Type B pancreatic cell (in vitro differentiated cells): ENCODE measurements around the gene TRIM71. TPM values are rescaled to one million over a fixed set of nuclear protein-coding genes. Genes with fewer than 3 reads are reported as not detected.

Source experiments
- DNase-seq: peaks from one replicate; pipeline ENCODE4 v3.0.0; 2021; ENCODE audit warnings: mixed read lengths; ENCODE audit not compliant: unreplicated experiment; ENCODE audit errors: extremely low spot score
- H3K27ac Mint-ChIP-seq: 2 replicates; pipeline ENCODE4 v1.8.0; 2021; ENCODE audit warnings: mild to moderate bottlenecking, mixed read lengths
- H3K27me3 Mint-ChIP-seq: 2 replicates; pipeline ENCODE4 v1.8.0; 2021; ENCODE audit warnings: mixed read lengths
- H3K36me3 Mint-ChIP-seq: 2 replicates; pipeline ENCODE4 v1.8.0; 2021; ENCODE audit warnings: mixed read lengths
- H3K4me1 Mint-ChIP-seq: one replicate; pipeline ENCODE4 v1.8.0; 2021; ENCODE audit warnings: mixed read lengths; ENCODE audit not compliant: unreplicated experiment
- H3K4me3 Mint-ChIP-seq: 2 replicates; pipeline ENCODE4 v1.8.0; 2021; ENCODE audit warnings: mild to moderate bottlenecking, mixed read lengths
- H3K9me3 Mint-ChIP-seq: 2 replicates; pipeline ENCODE4 v1.8.0; 2021; ENCODE audit warnings: mixed read lengths
- CTCF ChIP-seq: fragments of 200-600 bp; sonication (generic); conservative IDR thresholded peaks from 2 replicates; pipeline ENCODE4 v1.5.0; 2021; ENCODE audit warnings: antibody characterized with exemption, mild to moderate bottlenecking
- total RNA-seq: library from RNA; stranded (reverse); gene quantifications from 2 replicates; pipeline ENCODE4 v1.2.1, GENCODE V29; 2021; ENCODE audit warnings: low replicate concordance

Gene TRIM71
- total RNA-seq, 1 donor from 2014 or later = 26.5 TPM

GRCh38 chr3:32831791-32832190, 14.0 kb downstream of the TRIM71 start:
- H3K4me1 Mint-ChIP-seq = peaks cover 49% of the 10 kb centered on the region
- H3K36me3 Mint-ChIP-seq = peaks cover 14% of the 10 kb centered on the region
- no peak overlapping the region for H3K4me3 Mint-ChIP-seq
- DNase-seq = no peak
- H3K27ac Mint-ChIP-seq = no peak overlapping the region
- H3K27me3 Mint-ChIP-seq = no peaks in the 10 kb centered on the region
- TF ChIP-seq CTCF = no peak
- no peaks in the 10 kb centered on the region for H3K9me3 Mint-ChIP-seq

GRCh38 chr3:32832193-32832592, 14.4 kb downstream of the TRIM71 start:
- Mint-ChIP-seq H3K27me3 (no peaks in the 10 kb centered on the region), H3K9me3 (no peaks in the 10 kb centered on the region), H3K36me3 (peaks cover 11% of the 10 kb centered on the region), H3K4me3 (no peak overlapping the region), H3K4me1 (peaks cover 49% of the 10 kb centered on the region), H3K27ac (no peak overlapping the region)
- no peak for DNase-seq
- no peak for TF ChIP-seq CTCF

- Mint-ChIP-seq H3K4me3 (no peak overlapping the region), H3K27me3 (no peaks in the 10 kb centered on the region), H3K4me1 (peaks cover 48% of the 10 kb centered on the region), H3K9me3 (no peaks in the 10 kb centered on the region), H3K36me3 (peaks cover 8% of the 10 kb centered on the region), H3K27ac (no peak overlapping the region)
- DNase-seq = no peak
- TF ChIP-seq CTCF = no peak
Observed at GRCh38 chr3:32835049-32835371, 17.2 kb downstream of the TRIM71 start.

GRCh38 chr3:32835961-32836360, 18.2 kb downstream of the TRIM71 start:
- Mint-ChIP-seq H3K4me3 (no peak overlapping the region), H3K4me1 (peaks cover 57% of the 10 kb centered on the region), H3K27me3 (no peaks in the 10 kb centered on the region), H3K36me3 (peaks cover 8% of the 10 kb centered on the region), H3K9me3 (no peaks in the 10 kb centered on the region), H3K27ac (no peak overlapping the region)
- no peak for DNase-seq
- TF ChIP-seq CTCF = no peak

GRCh38 chr3:32836601-32837000, 18.8 kb downstream of the TRIM71 start:
- no peak for TF ChIP-seq CTCF
- Mint-ChIP-seq H3K27me3 (no peaks in the 10 kb centered on the region), H3K9me3 (no peaks in the 10 kb centered on the region), H3K36me3 (peaks cover 8% of the 10 kb centered on the region), H3K4me3 (no peak overlapping the region), H3K4me1 (peaks cover 57% of the 10 kb centered on the region), H3K27ac (no peak overlapping the region)
- no peak for DNase-seq

GRCh38 chr3:32837366-32837765, 19.6 kb downstream of the TRIM71 start:
- TF ChIP-seq CTCF = no peak
- no peak for DNase-seq
- Mint-ChIP-seq H3K9me3 (no peaks in the 10 kb centered on the region), H3K4me1 (peaks cover 57% of the 10 kb centered on the region), H3K27me3 (no peaks in the 10 kb centered on the region), H3K4me3 (no peak overlapping the region), H3K27ac (no peak overlapping the region), H3K36me3 (peaks cover under 1% of the 10 kb centered on the region)
